ENCODE results near the gene ING5.

ING5 gene

DNA sequence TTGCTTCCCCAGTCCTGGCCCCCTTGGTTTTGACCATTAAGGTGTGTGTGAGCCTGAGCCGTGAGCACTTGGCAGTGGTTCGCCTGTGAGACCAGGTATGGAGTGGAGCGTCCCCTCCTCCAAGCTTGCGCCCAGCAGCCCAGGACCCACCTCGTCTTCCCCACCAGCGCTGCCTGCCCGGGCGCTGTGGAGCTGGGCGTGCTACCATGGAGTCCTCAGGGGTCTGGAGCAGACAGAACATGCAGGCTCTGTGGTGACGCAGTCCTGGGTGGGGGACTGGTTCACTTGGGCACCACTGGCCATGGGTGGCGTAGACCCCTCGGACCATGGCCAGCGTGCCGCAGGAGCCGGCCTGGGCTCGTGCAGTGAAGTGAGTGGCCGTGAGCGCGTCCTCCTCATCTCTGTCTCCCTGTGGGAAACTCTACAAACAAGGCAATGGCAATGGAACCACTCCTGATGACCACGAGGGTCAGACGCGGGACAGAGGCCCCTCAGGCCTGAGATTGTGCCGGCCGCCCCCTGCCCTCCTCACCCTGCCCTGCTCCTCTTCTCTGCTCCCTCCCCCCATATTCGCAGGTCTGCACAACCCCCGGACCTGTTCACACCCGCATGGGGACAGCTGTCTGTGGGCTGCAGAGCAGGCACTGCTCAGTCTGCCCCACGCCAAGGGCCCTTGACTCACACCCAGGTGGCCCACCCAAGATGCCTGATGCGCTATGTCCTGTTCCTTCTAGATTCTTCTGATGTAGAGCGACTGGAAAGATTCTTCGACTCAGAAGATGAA, 30.2 kb upstream of the ING5 start:
- no peak for DNase-seq

- no peak for DNase-seq
Observed at GRCh38 chr2:241672243-241673188, 29.3 kb upstream of the ING5 start.

GRCh38 chr2:241673189-241673663, 28.6 kb upstream of the ING5 start:
- no peak for DNase-seq

GRCh38 chr2:241673797-241674725, 27.8 kb upstream of the ING5 start:
- DNase-seq, result no peak

- no peak for DNase-seq
Observed at GRCh38 chr2:241675885-241676284, 26.0 kb upstream of the ING5 start.

DNA sequence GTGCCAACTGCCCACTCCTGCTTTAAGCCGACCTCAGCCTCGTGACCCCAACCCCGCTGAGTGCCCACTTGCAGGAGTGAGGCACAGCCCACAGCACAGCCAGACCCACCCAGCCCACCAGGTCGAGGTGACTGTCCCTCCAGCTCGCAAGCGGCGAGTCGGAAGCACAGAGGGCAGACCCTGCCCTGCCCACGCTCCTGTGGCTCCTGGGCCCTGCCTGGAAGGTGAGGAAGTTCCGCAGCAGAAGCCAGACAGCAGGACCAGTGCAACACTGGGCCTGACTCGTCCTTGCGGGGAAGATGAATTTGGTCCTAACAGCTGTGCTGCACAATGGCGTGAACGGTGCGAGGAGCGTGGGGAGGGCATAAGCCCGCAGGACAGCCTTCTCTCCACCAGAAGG, 25.2 kb upstream of the ING5 start:
- no peak for DNase-seq

- DNase-seq, result no peak
Observed at GRCh38 chr2:241677392-241677791, 24.4 kb upstream of the ING5 start.

GRCh38 chr2:241678307-241678706, 23.5 kb upstream of the ING5 start:
- DNase-seq, result no peak

DNA sequence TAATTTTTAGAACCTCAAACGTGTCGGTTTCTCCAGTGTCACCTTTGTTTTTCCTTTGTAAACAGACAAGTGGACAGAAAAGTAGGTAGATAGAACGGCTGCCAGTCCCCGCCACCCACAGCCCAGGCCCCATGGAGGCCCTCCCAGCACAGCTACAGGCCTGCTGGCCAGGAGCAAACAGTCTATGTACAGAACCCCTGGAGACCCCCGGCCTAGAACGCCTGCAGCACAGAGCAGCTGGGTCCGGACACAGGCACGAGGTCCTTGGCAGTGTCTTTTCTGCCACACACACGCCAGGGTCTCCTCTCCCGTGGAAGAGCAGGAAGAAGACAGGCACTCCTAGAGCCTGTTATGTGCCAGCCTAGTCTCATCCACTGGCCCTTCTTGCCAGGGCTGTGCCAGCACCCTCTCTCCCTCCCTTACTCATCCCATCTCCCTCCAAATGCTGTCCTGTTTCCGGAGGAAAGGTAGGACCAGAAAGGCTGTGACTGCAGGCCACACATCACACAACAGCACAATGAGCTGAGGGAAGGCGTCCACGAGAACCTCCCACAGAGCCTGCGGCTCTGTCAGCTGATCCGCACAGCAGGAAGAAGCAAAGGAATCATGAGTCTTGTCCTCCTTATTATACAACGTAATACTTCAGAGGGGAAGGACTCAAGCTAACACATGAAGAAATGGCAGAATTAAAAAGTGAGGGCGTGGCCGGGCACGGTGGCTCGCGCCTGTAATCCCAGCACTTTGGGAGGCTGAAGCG, 22.9 kb upstream of the ING5 start:
- no peak for DNase-seq

DNA sequence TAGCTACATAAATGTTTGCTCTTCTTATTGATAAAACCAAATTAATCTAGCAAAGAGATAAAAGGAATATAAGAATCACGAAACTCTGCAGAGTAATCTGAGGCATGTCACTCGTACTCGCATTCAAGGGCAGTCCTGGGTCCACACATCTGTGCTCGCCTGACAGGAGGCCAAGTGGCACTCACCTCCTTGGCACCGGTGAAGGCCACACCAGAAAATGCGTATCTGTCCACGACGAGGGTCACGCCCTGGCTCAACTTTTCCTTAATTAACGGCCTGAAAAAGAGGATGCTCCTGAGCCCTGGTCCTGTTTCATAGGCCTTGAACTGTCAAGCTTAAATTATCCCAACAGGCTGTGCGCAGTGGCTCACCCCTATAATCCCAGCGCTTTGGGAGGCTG, 21.8 kb upstream of the ING5 start:
- no peak for DNase-seq

DNA sequence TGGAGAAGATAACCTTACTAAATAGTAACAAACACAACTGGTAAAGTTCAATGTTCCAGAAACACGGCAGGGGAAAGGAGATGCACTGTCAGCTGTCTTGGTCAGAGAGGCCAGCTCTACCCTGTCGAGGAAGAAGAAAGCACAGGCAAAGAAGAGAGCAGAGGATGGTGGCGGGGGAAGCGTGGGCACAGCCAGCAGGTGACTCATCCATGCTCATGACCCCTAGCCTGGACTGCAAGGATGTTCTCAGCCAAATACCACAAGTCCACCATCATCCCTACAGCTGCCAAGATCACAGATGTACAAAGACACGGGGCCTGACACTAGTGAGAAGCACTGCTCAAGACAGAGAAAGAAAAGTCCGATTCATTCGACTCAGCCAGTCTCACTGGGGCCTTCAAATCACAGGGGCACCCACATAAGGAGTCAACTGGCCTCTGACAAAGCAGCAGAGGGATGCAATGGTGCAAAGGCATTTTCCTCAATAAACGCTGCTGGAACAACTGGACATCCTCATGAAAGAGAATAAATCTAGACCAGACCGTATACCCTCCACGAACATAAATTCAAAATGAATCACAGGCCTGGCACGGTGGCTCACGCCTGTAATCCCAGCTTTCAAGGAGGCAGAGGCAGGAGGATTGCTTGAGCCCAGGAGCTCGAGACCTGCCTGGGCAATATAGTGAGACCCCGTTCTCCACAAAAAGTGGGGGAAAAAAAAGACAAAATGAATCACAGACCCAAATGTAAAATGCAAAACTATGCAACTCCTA, 20.8 kb upstream of the ING5 start:
- DNase-seq, result no peak

DNA sequence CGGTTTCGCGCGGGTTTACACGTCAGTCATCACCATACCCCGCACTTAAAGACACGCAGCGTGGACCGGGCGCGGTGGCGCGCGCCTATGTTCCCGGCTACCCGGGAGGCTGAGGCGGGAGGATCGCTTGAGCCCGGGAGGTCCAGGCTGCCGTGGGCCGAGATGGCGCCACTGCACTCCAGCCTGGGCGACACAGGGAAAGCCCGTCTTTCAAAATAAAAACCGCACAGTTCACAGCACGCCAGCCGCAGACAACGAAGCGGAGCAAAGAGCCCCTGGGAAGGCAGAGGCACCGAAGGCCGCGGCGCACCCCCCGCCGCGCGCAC, 15.6 kb upstream of the ING5 start:
- DNase-seq, result no peak

DNA sequence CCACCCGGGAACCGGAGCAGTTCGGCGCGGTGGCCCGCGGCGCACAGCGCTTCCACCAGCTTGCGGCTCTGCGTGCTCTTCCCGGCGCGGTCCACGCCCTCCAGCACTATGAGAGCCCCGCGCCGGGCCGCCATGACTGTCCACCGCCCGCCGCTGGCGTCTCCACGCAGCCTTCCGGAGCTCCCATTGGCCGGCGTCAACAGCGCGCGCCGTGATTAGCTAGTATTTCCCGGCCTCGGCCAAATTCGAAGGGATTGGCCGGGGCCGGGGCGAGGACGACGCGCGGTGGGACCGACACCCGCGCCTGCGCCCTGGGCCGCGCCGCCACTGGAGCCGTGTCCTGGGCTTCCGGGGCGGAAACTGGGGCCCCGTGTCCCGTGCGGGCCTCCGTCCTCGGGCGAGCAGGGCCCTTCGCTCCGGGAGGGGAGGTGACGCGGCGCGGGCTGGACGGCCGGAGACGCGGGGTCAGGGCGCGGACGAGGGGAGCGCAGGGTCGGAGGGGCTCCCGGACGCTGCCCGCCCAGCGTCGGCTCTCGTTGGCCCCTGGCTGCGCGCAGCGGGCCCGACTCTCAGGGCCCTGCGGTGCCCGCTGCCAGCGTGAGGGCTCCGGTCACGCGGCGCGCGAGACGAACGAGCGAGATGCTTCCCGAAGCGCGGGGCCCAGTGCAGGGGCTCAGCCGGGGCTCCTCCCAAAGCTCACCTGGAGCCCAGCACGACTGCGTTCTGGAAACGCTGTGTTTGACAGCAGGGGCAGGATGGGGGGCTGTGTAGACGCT, 15.0 kb upstream of the ING5 start, which contains the start of gene DTYMK:
Gene DTYMK, minus strand, starts transcription at position 166 of the 776 bp plus-strand sequence. Its CDS starts 32 bp downstream, at position 134.
- DNase-seq, result peak; percentile 95

DNA sequence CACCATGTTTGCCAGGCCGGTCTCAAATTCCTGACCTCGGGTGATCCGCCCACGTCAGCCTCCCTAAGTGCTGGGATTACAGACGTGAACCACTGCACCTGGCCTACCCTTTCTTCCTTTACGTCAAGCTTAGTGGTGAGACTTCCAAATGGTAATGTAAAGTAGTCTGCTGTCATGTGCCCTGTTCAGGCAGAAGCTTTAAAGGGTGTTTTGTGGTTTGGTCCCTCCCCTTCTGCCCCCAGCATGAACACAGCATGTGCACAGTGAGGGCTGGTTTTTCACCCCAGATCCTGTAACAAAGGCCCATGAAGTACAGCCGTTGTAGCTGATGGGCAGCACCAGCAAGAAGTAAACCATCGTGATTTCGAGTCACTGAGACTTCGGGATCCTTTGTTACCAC, 12.5 kb upstream of the ING5 start:
- DNase-seq, result no peak

- DNase-seq, result no peak
Observed at GRCh38 chr2:241690202-241690717, 11.6 kb upstream of the ING5 start.

GRCh38 chr2:241692448-241692847, 9.4 kb upstream of the ING5 start:
- no peak for DNase-seq

DNA sequence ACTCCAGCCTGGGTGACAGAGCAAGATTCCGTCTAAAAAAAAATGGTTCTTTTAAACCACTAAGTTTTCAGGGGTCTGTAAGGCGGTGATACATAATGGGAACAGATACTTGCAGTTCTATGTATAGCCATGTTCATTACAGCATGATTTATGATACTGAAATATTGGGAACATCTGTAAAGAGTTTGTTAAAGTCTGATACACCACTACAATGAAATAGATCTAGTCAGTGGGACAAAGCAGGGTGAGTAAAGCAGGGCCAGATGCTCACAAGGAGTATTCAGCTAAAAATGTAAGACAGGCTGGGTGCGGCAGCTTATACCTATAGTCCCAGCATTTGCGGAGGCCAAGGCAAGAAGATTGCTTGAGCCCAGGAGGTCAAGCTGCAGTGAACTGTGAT, 6.2 kb upstream of the ING5 start:
- DNase-seq, result no peak

DNA sequence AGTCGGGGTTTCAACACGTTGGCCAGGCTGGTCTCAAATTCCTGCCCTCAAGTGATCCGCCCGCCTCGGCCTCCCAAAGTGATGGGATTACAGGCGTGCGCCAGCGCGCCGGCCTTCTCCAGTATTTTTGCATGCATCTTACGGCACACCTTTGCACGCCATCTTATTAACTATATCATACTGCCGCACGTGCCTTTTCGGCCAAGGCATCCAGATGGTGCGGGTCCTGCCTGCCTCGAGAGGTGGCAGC, 765 bp upstream of the ING5 start:
- no peak for DNase-seq

- peak; percentile 98 for DNase-seq
Observed at GRCh38 chr2:241702155-241703031, 554 bp downstream of the ING5 start.
